Activated T-cell treated with anti-CD3 and anti-CD28 coated beads for 24 hours (primary cell): ENCODE measurements around the gene ITGA5.

Experiments used
- DNase-seq: peaks from one replicate; pipeline ENCODE4 v3.0.0-alpha.2; 2020; ENCODE audit warnings: low read depth

ITGA5 gene

DNA sequence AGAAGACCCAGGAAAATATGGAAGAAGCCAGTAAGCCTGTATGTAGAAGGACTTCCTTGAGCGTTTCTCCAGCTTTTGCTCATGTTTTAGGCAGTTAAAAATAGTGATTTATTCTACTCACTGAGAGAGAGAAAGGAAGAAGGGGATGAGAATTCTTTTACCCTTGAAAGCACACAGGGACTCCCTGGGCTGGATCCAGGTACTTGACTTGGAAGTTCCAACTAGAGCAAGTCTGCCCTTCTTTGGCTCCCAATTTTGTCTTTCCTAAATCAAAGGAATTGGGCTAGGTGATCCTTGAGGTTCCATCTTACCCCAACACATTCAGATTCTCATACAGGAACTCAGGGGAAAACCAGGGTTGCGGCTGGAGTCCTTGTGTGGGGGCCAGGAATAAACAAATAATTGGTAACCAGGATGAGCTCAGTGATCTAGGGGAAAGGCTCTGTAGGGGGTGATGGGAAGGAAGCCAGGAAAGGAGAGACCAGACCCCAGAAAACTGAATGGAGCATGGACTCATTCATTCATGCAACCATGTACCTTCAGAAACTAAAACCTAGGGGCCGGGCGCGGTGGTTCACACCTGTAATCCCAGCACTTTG is 11.5 kb upstream of the ITGA5 start:
- no peak for DNase-seq

DNA sequence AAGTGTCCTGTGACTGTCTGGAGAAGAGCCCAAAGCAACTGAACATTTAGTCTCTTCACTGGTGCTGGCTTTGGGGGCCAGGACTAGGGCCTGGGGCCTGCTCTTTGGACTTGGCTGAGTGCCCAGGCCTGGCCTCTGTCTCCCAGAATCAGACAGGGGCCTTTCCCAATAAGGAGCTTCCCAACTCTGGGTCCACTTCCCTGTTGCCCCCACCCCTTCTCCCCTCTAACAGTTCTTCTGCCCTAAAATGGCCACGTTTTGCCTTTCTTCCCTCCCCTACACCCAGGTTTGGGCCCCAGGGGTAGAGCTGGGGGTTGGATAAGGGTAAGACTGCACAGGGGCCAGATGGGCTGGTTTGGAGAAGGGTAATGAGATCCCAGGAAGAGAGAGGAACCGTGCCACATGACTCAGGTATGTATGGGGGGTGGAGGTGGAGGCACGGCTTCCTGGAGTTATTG is 10.0 kb upstream of the ITGA5 start:
- no peak for DNase-seq

DNA sequence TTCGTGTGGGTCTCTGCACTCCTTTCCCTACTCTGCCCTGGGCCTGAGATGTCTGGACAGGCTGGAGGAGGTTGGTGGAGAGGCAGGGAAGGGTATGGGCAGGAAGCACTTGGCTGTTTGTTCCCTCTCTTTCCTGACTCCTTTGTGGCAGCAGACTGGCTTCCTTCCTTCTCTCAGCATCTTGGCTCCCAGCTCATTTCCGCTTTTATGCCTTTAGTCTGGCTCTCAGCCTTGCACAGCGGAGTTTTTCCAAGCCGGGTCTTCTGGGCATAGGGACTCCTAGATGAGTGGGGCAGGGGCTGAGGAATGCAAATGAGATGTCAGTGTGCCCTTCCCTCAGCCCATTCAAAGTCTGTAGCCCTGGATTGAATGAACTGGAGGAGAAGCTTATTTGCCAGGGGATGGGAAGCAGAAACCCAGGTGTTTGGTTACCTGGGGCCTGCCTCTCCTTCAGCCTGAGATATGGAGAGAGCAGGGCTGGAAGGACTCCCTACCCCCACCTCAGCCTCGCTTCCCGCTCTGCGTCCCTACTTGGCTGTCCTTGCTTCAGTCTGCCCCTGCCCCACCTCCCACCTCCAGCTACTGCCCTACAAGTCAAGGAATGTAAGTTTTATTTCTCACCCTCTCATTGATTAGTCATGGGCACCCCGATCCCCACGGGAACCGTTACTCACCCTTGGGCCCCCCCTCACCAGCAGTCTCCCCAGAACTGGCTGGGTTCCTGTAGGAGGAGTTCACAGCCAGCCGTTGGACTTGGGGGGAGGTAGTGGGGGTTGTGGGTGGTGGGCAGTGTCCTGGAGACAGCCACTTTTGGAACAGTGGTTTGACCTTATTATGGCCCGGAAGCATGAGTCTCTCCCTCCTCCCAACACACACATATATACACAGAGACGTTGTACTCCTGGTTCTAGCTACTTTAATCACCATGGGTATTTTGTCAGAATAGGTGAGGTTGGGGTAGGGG is 9.3 kb upstream of the ITGA5 start:
- no peak for DNase-seq

DNA sequence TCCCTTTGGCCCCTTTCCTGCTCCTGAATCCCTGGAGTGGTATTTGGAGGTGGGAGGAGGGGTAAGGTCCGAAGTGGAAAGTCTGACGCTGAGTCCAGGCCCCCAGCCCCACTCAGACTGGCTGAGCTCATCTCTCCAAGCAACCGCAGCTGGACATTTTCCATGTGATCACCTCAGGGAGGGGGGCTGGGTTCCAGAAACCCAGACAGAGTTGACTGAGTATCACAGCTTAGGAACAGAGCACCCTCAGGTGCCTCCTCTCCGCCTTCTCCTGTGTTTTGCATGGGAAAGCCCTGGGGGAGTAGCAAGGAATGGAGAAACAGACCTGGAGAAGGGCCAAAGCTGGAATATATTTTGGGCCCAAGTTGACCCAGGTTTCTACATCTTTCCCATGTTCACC is 8.0 kb upstream of the ITGA5 start:
- DNase-seq, result no peak

- DNase-seq, result no peak
Observed at GRCh38 chr12:54426690-54427089, 7.6 kb upstream of the ITGA5 start.

DNA sequence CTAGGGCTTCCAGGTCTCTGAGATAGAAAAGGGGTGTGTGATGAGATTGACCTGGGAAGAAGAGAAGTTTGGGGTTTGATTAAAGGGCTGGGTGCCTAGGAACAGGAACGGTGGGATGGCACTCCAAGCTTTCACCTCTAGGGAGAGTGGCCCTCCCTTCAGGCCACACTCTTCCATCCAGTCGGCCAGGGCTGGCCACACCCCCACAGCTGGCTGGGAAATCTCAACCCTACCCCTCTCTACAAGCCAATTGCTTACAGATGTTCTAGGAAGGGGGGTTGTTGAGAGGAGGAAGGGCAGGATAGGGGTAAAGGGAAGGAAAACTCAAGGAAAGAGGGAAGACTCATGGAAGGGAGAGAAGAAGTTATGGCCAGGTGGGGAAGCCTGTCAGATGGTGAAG is 6.6 kb upstream of the ITGA5 start:
- no peak for DNase-seq

- no peak for DNase-seq
Observed at GRCh38 chr12:54424224-54424623, 5.2 kb upstream of the ITGA5 start.

DNA sequence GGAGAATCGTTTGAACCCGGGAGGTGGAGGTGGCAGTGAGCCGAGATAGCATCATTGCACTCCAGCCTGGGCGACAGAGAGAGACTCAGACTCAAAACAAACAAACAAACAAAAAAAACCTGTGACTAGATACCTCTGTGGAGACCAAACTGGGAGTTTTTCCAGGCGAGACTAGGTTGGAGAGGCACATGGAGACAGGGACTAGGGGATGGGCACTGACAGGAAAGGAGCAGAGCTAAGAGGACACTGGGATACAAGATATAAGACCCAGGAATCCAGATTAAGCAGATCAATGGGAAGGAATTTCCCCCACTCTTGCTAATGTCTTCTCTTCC is 4.7 kb upstream of the ITGA5 start:
- no peak for DNase-seq

- no peak for DNase-seq
Observed at GRCh38 chr12:54421879-54422250, 2.8 kb upstream of the ITGA5 start.

DNA sequence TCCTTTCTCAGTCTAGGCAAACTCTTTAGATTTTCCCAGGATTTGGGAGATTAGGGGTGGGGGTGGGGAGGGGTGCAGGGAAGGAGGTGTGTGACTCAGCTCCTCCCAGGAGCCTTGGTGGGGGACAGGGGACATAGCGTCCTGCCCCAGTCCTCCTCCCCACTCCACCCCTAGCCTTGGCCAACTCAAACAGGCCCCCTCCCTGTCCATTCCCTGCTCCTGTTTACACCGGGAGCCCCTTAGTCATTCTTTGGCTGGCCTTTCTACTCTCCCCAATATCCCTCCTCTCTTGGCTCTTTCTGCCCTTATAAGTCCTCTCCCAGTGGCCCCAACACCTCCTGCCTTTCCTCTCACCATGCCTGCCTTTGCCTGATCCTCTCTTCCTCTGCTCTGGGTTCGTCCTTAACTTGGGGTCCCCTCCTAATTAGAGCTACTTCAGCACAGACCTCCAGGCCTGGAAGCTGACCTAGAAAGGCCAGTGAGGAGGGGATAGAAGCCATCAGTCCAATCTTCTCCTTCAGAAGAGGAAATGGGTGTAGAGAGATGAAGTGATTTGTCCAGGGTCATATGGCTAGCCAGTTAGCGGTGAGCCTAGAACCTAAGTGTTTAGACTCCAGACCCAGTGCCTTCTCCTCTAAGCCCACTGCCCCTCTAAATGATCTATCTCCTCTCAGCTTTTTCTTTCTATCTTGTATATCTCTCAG is 2.3 kb upstream of the ITGA5 start:
- DNase-seq, result no peak

DNA sequence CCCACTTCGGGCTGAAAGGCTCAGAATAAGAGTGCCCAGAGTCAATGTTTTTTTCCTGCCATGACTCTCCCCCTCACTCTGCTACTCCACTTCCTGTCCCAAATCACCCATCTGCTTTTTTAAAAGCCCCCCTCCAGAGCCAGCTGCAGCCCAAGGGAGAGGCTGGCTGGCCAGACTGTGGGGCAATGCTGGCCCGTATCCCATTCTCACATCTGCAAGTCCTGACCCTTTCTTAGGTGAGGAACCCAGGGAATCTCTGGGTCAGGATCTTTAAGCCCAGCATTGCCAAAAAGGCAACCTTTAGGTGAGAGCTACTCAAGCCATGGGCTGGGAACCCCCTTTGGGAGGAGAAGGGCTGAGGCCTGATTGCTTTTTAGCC is 1.7 kb upstream of the ITGA5 start:
- DNase-seq, result no peak

GRCh38 chr12:54418441-54419087 is 502 bp downstream of the ITGA5 start:
- DNase-seq, result no peak

- no peak for DNase-seq
Observed at GRCh38 chr12:54417712-54418440, 1.2 kb downstream of the ITGA5 start.

DNA sequence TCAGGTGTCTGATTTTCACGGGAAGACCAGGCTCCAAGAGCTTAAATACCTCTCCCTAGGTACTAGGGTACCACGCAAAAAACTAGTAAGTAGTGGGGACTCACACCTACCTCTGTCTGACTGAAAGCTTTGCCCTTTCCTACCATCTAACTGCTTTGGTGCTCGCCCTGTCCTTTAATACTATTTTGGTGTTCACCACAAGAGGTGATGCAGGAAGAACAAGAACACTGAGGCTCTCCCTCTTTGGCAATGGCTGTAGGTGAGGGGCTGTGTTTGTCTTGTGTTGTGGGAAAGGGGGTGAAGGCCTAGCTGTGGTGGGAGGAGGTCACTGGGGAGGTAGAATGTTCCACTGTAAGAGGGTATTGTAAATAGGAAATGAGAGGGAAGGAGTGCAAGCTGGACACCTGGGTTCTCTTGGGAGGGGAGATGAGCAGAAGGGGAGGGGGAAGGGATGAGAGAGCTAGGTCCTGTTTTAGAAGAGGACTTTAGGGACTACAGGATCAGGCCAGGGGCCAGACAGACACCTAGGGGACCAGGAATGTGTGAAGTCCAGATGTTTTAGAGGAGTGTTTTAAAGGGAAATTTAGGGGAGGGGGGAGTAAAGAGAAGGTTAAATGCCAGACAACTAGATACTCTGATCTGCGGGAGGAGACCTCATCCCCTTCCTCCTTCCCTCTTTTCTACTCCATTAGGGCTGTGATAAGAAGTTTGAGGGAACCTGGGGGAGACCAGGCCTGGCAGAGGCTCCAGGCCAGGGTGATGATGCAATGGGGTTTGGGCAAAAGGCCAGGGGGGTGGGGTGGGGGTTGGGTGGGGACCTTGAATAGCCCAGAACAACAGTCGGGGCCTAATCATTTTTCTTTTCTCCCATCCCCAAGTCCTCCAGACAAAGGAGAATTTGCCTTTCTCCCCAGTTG is 2.1 kb downstream of the ITGA5 start:
- DNase-seq, result no peak

DNA sequence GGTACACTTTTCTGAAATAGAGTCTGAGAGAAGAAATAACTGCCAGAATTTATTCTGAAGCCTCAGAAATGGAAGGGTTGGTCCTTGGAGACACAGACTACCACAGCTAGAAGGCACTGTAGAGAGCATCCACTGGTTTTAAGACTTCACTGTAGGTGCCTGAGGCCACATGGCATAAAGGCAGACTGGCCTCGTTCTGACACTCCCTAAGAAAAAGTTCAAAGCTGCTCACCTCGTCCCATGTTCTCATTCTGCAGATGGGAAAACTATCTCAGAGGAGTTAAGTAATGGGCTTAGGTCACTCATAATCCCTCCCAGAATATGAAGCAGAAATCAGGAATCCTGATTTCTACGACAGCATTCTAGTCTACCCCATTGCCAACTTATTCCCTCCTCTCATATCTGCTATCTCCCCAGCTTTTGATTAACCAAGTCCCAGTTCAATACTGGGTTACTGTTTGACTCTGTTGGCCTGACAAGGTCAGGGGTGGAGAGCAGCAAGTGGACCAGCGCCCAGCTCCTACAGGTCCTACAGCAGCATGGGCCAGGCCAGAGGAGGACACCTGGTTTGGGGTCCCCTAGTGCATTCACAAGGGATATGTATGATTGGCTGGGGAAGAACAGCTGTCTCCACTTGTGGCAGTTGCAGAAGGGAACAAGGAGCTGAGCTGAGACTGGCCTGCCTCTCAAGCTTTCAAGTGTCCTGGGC is 3.7 kb downstream of the ITGA5 start:
- DNase-seq, result no peak

- DNase-seq, result peak; percentile 50
Observed at GRCh38 chr12:54413284-54414190, 5.5 kb downstream of the ITGA5 start.

DNA sequence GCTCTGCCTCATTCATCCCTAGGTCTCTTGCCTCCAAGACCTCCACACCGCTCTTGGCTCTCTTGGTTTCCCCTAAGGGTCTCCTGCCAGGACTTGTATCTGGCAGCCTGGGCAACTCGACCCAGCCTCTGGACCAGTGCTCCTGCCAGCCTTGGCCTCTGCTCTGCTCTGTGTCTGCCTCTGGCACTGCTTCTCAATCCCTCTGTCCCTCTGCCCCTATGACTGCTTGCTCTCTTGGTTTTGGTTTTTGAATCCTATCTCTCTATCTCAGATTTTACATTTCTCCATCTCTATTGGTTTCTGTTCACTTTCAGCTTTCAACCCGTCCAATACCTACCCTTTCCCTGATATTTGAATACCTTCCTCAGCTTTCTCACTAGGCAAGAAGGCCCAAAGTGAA is 6.3 kb downstream of the ITGA5 start:
- no peak for DNase-seq

GRCh38 chr12:54412348-54412747 is 6.7 kb downstream of the ITGA5 start:
- DNase-seq, result no peak
